HepG2 (cell line): ENCODE measurements around the gene LRRC8D. TPM values are rescaled to one million over a fixed set of nuclear protein-coding genes. Genes with fewer than 3 reads are reported as not detected.

Experiments used
- JUN ChIP-seq: sonication (generic); formaldehyde crosslinking; IDR thresholded peaks from 2 replicates; pipeline ENCODE4 v1.4.0; 2020; ENCODE audit warnings: mild to moderate bottlenecking, missing genetic modification reagents
- PHF5A ChIP-seq: IDR thresholded peaks from one replicate; pipeline ENCODE4 v1.6.1; 2018; ENCODE audit warnings: low read depth, missing genetic modification reagents; ENCODE audit not compliant: unreplicated experiment
- PPARG ChIP-seq: conservative IDR thresholded peaks from 2 replicates; pipeline ENCODE4 v1.6.1; 2016; ENCODE audit warnings: missing biosample characterization, missing genetic modification reagents
- SOX6 ChIP-seq, 2 experiments: fragments of 450-650 bp in 1 of 2; sonication (generic) in 1 of 2; formaldehyde crosslinking in 1 of 2; IDR thresholded peaks; 2 replicates each; pipeline versions ENCODE4 v1.4.0 to v1.6.1; 2017 to 2020; ENCODE audit warnings: antibody characterized with exemption in 1 of 2, mild to moderate bottlenecking in 1 of 2, missing genetic modification reagents in 1 of 2
- TBX3 ChIP-seq: fragments of 450-650 bp; IDR thresholded peaks from 2 replicates; pipeline ENCODE4 v1.6.1; 2017; ENCODE audit warnings: antibody characterized with exemption, mild to moderate bottlenecking, inconsistent platforms, borderline replicate concordance
- ZNF510 ChIP-seq: sonication (generic); formaldehyde crosslinking; IDR thresholded peaks from 2 replicates; pipeline ENCODE4 v1.4.0; 2020; ENCODE audit warnings: low read depth, mild to moderate bottlenecking, missing genetic modification reagents
- ZNF552 ChIP-seq: sonication (generic); formaldehyde crosslinking; IDR thresholded peaks from 2 replicates; pipeline ENCODE4 v1.9.0; 2022; ENCODE audit warnings: missing genetic modification reagents, mild to moderate bottlenecking, borderline replicate concordance
- ZNF788 ChIP-seq: sonication (generic); formaldehyde crosslinking; IDR thresholded peaks from 2 replicates; pipeline ENCODE4 v1.5.0; 2020; ENCODE audit warnings: mild to moderate bottlenecking, missing genetic modification reagents, borderline replicate concordance
- polyA plus RNA-seq, 8 experiments: library from polyadenylated mRNA; depleted of rRNA in 3 of 8; stranded (reverse) in 7 of 8; unstranded in 1 of 8; fragments of >200 nt; fragmentation: Illumina TruSeq in 4 of 8; extraction: Trizol in 4 of 8; gene quantifications; 2 replicates each; pipeline versions ENCODE4 v1.2.1 to v1.2.3, GENCODE V29; 2011 to 2016; ENCODE audit warnings: low read depth in 4 of 8, missing spikeins in 1 of 8, mixed read lengths in 1 of 8; ENCODE audit not compliant: insufficient read depth in 1 of 8
- total RNA-seq, 5 experiments: library from RNA; depleted of rRNA; stranded (reverse); fragments of >200 nt; fragmentation: Illumina TruSeq; extraction: Trizol; gene quantifications; 2 replicates each; pipeline ENCODE4 v1.2.3, GENCODE V29; 2016; ENCODE audit warnings: low read depth in 1 of 5
- TF ChIP-seq, protein P1 (sequence below): sonication (generic); formaldehyde crosslinking; IDR thresholded peaks from 2 replicates; pipeline ENCODE4 v1.5.1; 2020; ENCODE audit warnings: missing genetic modification reagents, mild to moderate bottlenecking, borderline replicate concordance
- TF ChIP-seq, protein P2 (sequence below): sonication (generic); formaldehyde crosslinking; IDR thresholded peaks from 2 replicates; pipeline ENCODE4 v1.8.1; 2023; ENCODE audit warnings: mild to moderate bottlenecking, missing genetic modification reagents, borderline replicate concordance
- TF ChIP-seq, protein P3 (sequence below): IDR thresholded peaks from 2 replicates; pipeline ENCODE4 v1.6.1; 2016; ENCODE audit warnings: missing compliant biosample characterization, missing genetic modification reagents, borderline replicate concordance
- TF ChIP-seq, protein P4 (sequence below): sonication (generic); formaldehyde crosslinking; IDR thresholded peaks from 2 replicates; pipeline ENCODE4 v1.5.0; 2020; ENCODE audit warnings: missing genetic modification reagents
- TF ChIP-seq, protein P5 (sequence below): sonication (generic); formaldehyde crosslinking; IDR thresholded peaks from 2 replicates; pipeline ENCODE4 v1.4.0; 2020; ENCODE audit warnings: missing genetic modification reagents
- TF ChIP-seq, protein P6 (sequence below): IDR thresholded peaks from 2 replicates; pipeline ENCODE4 v1.6.1; 2018; ENCODE audit warnings: missing genetic modification reagents
- TF ChIP-seq, protein P7 (sequence below): sonication (generic); formaldehyde crosslinking; IDR thresholded peaks from 2 replicates; pipeline ENCODE4 v1.8.1; 2023; ENCODE audit warnings: mild to moderate bottlenecking, missing genetic modification reagents
- TF ChIP-seq, protein P8 (sequence below): sonication (generic); formaldehyde crosslinking; IDR thresholded peaks from 2 replicates; pipeline ENCODE4 v1.4.0; 2020; ENCODE audit warnings: low read depth, missing genetic modification reagents

The LRRC8D gene
- total and polyA plus RNA-seq, 2 of the 13 experiments (the other 11 are each of a cell fraction or from before 2014, with no cell fraction given), result 29.9 to 45.5 TPM

DNA sequence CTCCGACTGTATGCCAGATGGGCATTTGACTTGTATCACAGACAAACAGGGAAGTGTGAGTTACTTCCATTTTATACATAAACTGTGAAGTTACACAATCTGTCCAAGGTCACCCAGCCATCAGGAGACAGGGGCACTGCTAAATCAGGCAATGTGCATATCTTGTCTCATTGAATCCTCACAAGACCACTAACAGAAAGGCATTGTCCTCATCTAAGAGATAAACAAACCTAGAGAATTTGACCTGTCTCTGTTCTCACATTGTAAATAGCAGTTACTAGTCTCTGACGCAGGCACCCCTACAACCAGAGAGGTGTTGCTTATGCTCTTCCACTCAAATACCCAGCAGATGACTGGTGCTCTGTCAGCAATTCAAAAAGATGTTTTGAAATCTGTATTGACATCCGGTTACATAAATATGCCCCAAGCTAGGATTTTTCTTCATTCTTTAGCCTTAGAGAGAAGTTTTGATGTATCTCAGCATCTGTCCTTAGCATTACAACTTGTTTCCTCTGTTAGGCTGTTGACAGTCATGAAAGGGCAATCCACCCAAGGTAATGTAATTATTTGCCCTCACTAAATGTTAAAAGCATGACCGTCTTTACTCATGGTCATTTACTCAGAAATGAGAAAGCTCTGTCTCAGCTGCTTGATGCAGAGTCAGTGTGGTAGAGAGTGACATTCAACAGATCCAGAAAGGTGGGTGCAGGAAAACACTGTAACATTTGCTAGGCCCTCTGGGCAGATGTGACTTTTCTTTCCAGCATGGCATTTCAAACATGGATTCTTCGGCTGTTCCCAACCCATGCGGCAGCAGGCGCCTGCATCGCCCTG, 122.2 kb downstream of the LRRC8D start (continued):
- TF ChIP-seq PHF5A (CRISPR knock-in tag) (peak; percentile 56), JUN (CRISPR knock-in tag) (peak; percentile 51; the same call in 1 of the 2 replicates), SOX6 (IDR thresholded peaks at IDR 0.05) (no peak), SOX6 (CRISPR knock-in tag; IDR thresholded peaks at IDR 0.05) (peak; percentile 99), ZNF510 (CRISPR knock-in tag) (0 out of 2 replicates have a peak, but pooled peaks have one; percentile 63), ZNF552 (CRISPR knock-in tag) (no peak), TBX3 (peak; percentile 64), PPARG (CRISPR knock-in tag) (peak; percentile 57), ZNF788 (CRISPR knock-in tag) (0 out of 2 replicates have a peak, but pooled peaks have one; percentile 28)
- TF ChIP-seq, protein P1, sequence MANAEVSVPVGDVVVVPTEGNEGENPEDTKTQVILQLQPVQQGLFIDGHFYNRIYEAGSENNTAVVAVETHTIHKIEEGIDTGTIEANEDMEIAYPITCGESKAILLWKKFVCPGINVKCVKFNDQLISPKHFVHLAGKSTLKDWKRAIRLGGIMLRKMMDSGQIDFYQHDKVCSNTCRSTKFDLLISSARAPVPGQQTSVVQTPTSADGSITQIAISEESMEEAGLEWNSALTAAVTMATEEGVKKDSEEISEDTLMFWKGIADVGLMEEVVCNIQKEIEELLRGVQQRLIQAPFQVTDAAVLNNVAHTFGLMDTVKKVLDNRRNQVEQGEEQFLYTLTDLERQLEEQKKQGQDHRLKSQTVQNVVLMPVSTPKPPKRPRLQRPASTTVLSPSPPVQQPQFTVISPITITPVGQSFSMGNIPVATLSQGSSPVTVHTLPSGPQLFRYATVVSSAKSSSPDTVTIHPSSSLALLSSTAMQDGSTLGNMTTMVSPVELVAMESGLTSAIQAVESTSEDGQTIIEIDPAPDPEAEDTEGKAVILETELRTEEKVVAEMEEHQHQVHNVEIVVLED, result no peak
- TF ChIP-seq, protein P2, sequence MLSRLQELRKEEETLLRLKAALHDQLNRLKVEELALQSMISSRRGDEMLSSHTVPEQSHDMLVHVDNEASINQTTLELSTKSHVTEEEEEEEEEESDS (CRISPR knock-in tag), result no peak
- TF ChIP-seq, protein P3, sequence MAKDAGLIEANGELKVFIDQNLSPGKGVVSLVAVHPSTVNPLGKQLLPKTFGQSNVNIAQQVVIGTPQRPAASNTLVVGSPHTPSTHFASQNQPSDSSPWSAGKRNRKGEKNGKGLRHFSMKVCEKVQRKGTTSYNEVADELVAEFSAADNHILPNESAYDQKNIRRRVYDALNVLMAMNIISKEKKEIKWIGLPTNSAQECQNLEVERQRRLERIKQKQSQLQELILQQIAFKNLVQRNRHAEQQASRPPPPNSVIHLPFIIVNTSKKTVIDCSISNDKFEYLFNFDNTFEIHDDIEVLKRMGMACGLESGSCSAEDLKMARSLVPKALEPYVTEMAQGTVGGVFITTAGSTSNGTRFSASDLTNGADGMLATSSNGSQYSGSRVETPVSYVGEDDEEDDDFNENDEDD, result no peak
- TF ChIP-seq, protein P4, sequence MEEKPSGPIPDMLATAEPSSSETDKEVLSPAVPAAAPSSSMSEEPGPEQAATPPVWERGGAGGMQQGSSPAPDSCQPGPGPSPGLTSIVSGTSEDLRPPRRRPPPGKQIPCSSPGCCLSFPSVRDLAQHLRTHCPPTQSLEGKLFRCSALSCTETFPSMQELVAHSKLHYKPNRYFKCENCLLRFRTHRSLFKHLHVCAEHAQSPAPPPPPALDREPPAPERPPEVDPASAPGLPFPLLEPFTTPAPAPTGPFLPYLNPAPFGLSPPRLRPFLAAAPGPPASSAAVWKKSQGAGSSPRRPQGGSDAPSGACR, result peak; percentile 23; the same call in 1 of the 2 replicates
- TF ChIP-seq, protein P5, sequence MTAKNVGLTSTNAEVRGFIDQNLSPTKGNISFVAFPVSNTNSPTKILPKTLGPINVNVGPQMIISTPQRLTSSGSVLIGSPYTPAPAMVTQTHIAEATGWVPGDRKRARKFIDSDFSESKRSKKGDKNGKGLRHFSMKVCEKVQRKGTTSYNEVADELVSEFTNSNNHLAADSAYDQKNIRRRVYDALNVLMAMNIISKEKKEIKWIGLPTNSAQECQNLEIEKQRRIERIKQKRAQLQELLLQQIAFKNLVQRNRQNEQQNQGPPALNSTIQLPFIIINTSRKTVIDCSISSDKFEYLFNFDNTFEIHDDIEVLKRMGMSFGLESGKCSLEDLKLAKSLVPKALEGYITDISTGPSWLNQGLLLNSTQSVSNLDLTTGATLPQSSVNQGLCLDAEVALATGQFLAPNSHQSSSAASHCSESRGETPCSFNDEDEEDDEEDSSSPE (CRISPR knock-in tag), result no peak
- TF ChIP-seq, protein P6, sequence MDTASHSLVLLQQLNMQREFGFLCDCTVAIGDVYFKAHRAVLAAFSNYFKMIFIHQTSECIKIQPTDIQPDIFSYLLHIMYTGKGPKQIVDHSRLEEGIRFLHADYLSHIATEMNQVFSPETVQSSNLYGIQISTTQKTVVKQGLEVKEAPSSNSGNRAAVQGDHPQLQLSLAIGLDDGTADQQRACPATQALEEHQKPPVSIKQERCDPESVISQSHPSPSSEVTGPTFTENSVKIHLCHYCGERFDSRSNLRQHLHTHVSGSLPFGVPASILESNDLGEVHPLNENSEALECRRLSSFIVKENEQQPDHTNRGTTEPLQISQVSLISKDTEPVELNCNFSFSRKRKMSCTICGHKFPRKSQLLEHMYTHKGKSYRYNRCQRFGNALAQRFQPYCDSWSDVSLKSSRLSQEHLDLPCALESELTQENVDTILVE, result peak; percentile 46; the same call in 1 of the 2 replicates
- TF ChIP-seq, protein P7, sequence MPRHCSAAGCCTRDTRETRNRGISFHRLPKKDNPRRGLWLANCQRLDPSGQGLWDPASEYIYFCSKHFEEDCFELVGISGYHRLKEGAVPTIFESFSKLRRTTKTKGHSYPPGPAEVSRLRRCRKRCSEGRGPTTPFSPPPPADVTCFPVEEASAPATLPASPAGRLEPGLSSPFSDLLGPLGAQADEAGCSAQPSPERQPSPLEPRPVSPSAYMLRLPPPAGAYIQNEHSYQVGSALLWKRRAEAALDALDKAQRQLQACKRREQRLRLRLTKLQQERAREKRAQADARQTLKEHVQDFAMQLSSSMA, result no peak
- TF ChIP-seq, protein P8, sequence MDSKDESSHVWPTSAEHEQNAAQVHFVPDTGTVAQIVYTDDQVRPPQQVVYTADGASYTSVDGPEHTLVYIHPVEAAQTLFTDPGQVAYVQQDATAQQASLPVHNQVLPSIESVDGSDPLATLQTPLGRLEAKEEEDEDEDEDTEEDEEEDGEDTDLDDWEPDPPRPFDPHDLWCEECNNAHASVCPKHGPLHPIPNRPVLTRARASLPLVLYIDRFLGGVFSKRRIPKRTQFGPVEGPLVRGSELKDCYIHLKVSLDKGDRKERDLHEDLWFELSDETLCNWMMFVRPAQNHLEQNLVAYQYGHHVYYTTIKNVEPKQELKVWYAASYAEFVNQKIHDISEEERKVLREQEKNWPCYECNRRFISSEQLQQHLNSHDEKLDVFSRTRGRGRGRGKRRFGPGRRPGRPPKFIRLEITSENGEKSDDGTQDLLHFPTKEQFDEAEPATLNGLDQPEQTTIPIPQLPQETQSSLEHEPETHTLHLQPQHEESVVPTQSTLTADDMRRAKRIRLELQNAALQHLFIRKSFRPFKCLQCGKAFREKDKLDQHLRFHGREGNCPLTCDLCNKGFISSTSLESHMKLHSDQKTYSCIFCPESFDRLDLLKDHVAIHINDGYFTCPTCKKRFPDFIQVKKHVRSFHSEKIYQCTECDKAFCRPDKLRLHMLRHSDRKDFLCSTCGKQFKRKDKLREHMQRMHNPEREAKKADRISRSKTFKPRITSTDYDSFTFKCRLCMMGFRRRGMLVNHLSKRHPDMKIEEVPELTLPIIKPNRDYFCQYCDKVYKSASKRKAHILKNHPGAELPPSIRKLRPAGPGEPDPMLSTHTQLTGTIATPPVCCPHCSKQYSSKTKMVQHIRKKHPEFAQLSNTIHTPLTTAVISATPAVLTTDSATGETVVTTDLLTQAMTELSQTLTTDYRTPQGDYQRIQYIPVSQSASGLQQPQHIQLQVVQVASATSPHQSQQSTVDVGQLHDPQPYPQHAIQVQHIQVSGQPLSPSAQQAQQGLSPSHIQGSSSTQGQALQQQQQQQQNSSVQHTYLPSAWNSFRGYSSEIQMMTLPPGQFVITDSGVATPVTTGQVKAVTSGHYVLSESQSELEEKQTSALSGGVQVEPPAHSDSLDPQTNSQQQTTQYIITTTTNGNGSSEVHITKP (CRISPR knock-in tag), result peak; percentile 92
